CD4-positive, alpha-beta T cell treated with Interleukin-21 for 1 hour (primary cell): ENCODE results near the gene ZAP70.
"Not testable (repeated sequence)": the region's sequence is repeated elsewhere in the genome, so short reads cannot be mapped to it uniquely, and the experiment has no call there.

Experiments
- DNase-seq: peaks from one replicate; pipeline ENCODE4 v3.0.0-alpha.2; 2020

Gene ZAP70

GRCh38 chr2:97699765-97700444 is 13.5 kb upstream of the ZAP70 start:
- peak; percentile 70 for DNase-seq

- DNase-seq: no peak
Observed at GRCh38 chr2:97701186-97701585, 12.2 kb upstream of the ZAP70 start.

DNA sequence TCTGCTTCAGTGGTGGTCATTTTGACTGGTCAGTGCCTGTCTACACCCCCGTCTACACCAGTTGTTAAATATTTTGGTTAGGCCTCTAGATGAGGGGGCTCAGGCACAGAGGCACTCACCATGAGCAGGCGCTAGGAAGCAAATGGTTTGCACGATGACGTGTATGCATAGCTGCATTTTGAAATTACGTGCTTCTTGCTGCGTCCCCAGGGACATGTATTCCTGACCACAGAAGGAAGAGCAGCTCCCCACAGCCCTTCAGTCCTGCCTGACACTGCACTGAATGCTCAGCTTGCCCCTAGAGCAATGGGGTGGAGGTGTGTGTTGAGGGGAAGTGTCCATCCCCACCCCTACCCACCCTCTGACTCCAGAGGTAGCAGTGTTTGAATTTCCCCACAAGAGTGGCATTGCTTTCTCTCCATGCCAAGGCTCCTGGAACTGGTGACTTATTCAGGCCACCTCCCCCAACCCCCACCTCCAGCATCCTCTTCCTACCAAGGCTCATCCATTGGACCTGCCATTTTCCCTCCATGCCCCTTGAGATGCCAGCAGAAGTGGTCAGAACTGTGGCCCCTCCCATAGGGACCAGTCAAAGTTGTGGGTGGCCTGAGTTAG is 11.4 kb upstream of the ZAP70 start:
- no peak for DNase-seq

- DNase-seq: no peak
Observed at GRCh38 chr2:97702731-97703470, 10.5 kb upstream of the ZAP70 start.

- no peak for DNase-seq
Observed at GRCh38 chr2:97703741-97704140, 9.6 kb upstream of the ZAP70 start.

DNA sequence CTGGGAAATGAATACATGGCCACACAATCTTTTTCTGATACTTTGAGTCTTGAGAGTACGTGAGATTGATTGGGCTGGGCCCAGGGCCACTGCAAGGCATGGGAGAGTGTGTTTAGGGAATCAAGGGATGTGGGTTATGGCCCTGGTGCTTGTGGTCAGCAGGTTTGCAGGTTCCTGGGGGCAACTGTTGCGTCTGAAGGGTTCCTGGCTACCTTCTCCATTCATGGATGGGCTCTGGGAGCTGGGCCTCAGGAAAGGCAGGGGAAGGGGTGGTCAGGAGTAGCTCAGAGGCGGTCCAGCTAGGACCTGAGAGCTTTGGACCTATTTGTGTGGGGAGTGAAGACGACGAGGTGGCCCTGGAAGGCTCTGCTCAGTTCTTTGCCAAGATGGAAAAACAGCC is 8.4 kb upstream of the ZAP70 start:
- DNase-seq: no peak

DNA sequence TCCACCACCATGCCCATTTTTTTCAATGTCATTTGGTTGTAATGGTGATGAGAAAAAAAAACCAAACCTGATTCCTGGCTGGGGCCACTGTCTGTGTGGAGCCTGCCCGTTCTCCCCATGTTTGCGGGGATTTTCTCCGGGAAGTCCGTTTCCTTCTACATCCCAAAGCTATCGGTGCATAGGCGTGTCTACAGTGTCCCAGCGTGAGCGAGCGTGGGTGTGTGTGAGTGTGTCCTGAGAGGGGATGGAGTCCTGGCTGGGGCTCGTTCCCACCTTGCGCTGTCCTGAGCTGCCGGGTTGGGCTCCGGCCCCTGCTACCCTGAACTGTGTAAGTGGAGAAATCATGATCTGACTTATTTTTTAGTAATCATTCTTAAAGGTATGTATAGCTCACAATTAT is 7.3 kb upstream of the ZAP70 start:
- no peak for DNase-seq

- no peak for DNase-seq
Observed at GRCh38 chr2:97706708-97707345, 6.5 kb upstream of the ZAP70 start.

GRCh38 chr2:97707362-97708047 is 5.9 kb upstream of the ZAP70 start:
- no peak for DNase-seq

DNA sequence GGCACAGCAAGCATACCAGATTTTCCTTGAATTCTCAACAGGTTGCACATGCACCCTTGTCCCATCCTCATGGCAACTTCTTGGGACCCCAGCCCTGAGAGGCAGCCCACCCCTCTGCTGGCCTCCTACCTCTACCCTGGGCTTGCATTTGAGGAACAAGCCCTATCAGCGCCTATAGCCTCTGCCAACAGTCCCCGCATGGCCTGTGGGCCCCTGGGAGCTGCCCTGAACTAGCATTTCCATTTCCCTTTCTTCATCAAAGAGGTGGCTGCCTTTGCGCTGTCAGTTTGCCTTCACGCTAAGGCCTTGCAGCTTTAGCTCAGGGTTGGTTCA is 5.4 kb upstream of the ZAP70 start:
- no peak for DNase-seq

DNA sequence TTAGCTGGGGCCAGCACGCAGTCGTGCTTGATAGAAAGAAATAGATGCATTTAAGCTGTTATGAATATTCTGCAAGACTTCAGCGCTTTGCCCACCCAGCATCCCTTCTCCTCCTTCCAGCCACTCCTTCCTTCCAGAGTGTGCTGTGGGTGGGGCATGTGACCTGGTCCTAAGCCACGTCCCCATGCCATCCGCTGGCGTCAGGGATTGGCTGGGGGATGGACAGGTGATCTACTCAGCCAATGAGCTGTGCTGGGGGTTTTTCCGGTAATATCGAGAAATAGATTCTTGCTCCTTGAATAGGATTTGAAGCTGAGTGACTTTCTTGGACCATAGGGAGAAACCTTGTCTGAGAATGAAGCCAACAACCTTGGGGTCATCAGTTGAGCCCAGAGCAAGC is 4.8 kb upstream of the ZAP70 start:
- DNase-seq: no peak

DNA sequence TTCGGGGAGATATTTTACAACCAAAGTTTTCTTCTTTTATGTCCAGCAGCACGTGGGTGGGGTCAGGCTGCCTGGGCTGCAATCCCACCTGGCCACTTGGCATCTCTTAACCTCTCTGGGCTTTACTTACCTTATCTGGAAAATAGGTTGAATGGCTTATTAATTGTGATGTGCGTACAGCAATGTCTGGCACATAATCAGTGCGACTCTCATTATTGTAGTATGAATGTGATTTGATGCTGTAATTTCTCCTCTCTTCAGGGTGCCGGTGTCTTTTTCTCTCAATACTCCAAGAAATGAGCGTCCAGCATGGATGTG is 2.0 kb upstream of the ZAP70 start:
- no peak for DNase-seq

DNA sequence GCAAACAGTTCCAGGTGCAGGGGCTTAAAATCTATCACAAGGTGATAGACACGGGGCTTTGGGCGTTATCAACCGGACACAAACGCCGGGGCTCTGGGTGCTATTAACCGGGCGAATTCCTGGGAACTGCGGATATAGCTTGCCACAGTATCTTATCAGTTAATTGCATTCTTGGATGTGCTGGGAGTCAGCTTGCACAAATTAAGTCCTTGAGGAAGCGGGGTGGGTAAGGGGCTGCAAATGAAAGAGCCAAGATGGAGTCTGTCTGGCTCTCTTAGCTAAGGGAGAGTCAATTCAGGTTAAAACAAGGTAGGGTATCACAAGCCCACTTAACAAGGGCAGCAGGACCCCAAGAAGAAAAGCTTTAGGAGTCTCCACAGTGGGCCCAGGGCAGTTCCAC is 1.2 kb upstream of the ZAP70 start:
- not testable (repeated sequence) for DNase-seq

DNA sequence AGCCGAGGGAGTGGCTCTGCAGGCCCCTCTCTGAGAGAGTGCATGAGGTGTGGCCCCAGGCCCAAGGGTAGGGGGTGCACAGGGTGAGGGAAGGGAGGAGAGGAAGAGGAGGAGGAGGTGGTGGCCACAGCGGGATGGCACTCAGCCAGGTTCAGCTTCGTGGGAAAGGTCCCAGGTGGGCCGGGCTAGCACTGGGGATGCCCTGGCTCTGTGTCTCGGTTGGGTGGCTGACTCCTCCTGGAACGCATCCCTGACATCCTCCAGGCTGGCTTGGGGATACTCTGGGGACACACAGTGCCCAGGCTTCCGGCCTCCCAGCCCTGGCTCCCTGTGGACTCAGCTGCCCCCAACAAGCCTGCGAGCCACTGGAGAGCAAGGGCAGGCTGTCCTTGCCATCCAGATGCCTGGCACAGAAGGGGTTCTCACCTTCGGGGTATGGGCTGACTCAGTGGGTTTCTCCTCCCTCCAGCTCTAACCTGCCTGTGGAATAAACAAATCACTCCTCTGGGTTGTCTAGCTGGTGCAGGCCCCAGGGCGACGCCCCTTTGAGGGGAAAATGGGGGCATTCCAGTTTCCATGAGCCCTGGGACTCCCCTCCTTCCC is 582 bp upstream of the ZAP70 start:
- DNase-seq: peak; percentile 33

DNA sequence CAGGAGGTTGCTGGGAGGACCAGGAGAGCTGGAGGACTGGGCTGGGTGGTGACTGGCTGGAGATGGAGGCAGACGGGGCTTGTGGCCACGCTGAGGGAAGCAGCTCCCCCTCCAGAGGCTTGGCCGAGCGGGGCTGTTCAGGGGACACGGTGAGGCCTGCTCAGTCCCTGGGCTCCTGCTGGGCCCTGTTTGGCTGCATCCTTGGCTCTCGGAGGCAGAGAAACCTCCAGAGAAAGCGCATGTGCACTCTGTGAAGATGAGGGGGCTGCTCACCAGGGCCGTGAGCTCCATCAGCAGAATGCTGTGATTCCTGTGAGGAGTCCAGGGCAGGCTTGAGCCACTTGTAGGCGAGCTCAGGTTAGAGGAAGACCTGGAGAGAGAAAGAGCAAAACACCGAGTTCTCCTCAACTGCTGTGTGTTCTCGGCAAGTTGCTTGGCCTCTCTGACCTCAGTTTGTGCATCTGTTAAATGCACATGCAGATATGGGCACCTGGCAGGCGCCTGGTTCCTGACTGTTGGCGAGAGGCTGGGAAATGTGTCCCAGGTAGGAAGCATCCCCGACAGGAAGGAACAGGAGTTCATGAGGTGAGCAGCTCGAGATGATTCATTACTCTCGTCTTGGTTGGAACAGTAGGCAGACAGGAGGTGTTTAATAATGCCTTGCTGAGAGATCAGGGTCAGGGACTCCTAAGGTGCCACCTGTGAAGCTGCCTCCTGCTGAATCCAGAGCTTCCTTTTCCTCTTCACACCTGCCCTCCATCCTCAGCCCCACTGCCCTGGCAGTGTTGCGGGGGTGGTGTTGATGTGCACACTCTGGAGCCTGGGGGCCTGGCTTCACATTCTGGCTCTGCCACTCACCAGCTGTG is 941 bp downstream of the ZAP70 start:
- no peak for DNase-seq

GRCh38 chr2:97714950-97715652 is 1.7 kb downstream of the ZAP70 start:
- DNase-seq: no peak

DNA sequence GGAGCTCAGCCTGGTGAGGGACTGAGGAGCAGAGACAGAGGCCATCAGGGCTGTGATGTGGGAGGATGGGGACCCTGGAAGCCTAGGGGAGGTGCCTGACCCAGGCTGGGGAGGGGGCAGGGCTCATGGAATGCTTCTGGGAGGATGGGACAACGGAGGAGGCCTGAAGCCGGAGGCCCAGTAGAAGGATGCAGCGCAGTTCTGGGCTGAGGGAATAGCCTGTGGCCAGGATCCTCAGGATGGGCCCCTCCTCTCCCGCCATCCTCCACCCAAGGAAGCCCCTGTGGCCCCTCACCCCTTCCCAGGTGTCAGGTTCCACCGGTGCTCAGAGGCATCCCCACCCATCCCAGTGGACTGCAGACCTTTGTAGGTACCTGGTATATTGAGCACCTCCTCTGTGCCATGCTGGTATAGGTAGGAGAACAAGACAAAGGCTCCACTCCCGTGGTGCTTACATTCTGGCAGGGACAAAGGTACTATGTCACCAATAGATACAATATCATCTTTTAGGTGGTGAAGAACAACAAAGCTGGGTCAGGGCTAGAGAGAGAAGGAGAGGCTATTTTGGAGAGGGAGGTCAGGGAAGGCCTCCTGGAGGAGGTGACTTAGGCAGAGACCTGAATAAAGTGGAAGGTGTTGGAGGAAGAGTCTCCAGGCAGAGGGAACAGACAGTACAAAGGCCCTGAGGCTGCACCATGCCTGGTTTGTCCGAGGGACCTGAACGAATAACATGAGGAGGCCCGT is 2.7 kb downstream of the ZAP70 start:
- no peak for DNase-seq

DNA sequence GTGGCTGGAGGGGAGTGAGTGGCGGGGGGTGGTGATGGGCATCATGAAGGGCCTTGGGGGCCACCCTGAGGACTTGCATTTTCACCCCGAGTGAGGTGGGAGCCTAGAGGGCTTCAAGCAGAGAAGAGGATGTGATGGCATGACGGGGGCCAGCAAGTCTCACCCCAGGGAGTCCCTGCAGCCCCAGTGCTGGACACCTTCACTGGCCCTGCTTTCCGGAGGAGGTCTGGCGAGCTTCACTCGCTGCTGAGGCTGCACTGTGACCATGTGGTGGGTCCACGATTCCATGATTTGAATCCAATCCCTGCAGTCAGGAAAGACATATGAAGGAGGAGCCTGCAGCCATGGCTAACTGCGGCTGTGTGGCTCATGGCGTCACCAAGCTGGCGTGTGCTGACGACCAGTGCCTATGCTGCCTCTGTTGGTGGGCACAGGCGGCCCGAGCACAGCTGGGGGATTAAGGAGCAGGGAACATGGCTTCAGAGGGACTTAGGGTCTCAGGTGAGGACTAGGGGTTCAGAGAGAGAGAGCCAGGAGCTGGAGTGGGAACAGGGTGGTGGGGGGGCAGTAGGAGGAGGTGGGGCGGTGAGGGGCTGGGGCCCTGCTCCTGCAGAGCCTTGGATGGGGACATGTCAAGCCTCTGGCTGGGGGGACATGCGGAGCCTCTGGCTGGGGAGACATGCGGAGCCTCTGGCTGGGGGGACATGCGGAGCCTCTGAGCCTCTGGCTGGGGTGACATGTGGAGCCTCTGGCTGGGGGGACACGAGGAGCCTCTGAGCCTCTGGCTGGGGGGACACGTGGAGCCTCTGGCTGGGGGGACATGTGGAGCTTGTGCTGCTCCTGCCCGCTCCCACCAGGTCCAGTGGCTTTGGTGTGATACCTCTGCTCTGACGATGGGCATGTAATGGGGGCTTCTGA is 3.6 kb downstream of the ZAP70 start:
- no peak for DNase-seq

DNA sequence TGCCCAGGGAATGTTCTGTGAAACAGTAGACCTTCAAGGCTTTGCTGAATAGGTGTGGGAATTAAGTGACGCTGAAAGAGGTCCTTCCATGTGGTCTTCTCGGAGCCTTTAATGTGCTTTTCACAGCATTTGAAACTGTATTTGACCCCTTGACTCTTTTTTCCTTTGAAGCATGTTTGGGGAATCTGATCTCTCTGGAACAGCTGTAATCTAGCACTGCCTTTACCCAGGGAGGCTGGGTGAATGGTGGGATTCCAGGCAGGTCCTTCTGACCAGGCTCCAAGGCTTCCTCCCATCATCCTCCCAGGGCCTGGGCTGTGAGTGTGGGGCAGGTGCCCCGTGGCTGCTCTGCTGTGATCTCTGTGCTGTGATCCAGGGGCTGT is 4.2 kb downstream of the ZAP70 start:
- DNase-seq: no peak
